DMS153 treated with DMSO at 0.1 percent for 48 hours (cell line): ENCODE data around the gene GATD1.

Experiments
- DNase-seq: peaks from one replicate; lab custom pipeline; 2025; ENCODE audit not compliant: unreplicated experiment; lab: John Stamatoyannopoulos, UW

Gene GATD1

GRCh38 chr11:796565-797295 is 19.4 kb upstream of the GATD1 start:
- no peak for DNase-seq

- DNase-seq, result peak; percentile 61
Measured at GRCh38 chr11:795634-796564, 18.6 kb upstream of the GATD1 start.

GRCh38 chr11:794766-795633 is 17.7 kb upstream of the GATD1 start:
- no peak for DNase-seq

- DNase-seq, result no peak
Measured at GRCh38 chr11:794013-794765, 16.9 kb upstream of the GATD1 start.

- DNase-seq, result no peak
Measured at GRCh38 chr11:793556-793955, 16.3 kb upstream of the GATD1 start.

- no peak for DNase-seq
Measured at GRCh38 chr11:792873-793272, 15.6 kb upstream of the GATD1 start.

GRCh38 chr11:792535-792821 is 15.2 kb upstream of the GATD1 start:
- DNase-seq, result no peak

GRCh38 chr11:791658-792534 is 14.6 kb upstream of the GATD1 start:
- no peak for DNase-seq

GRCh38 chr11:790721-791564 is 13.7 kb upstream of the GATD1 start:
- no peak for DNase-seq

GRCh38 chr11:789943-790342 is 12.7 kb upstream of the GATD1 start, which contains the start of gene CEND1:
TSS of gene CEND1 (minus strand) at chr11:790090. CDS start at chr11:788576, 1,514 bp downstream.
- no peak for DNase-seq

GRCh38 chr11:788953-789940 is 12.0 kb upstream of the GATD1 start:
- no peak for DNase-seq

GRCh38 chr11:788009-788640 is 10.8 kb upstream of the GATD1 start:
- DNase-seq, result no peak

- DNase-seq, result no peak
Measured at GRCh38 chr11:787084-787675, 9.9 kb upstream of the GATD1 start.

GRCh38 chr11:786235-787083 is 9.2 kb upstream of the GATD1 start:
- no peak for DNase-seq

GRCh38 chr11:783581-784015 is 6.3 kb upstream of the GATD1 start:
- peak; percentile 35 for DNase-seq
